HFFc6 (cell line): Measurements from ENCODE around the gene BTN3A1. TPM values are rescaled to one million over a fixed set of nuclear protein-coding genes. Genes with fewer than 3 reads are reported as not detected.
"Not testable (repeated sequence)": the region's sequence is repeated elsewhere in the genome, so short reads cannot be mapped to it uniquely, and the experiment has no call there.

ENCODE experiments used
- DNase-seq: peaks from one replicate; pipeline ENCODE4 v3.0.0-alpha.2; 2018
- H3K27ac Mint-ChIP-seq: 2 replicates; pipeline ENCODE4 v1.8.0; 2020; ENCODE audit warnings: mild to moderate bottlenecking, mixed read lengths
- H3K27me3 Mint-ChIP-seq: 2 replicates; pipeline ENCODE4 v1.8.0; 2021; ENCODE audit warnings: mild to moderate bottlenecking, moderate library complexity, mixed read lengths; ENCODE audit not compliant: insufficient read depth
- H3K36me3 Mint-ChIP-seq: 2 replicates; pipeline ENCODE4 v1.8.0; 2021; ENCODE audit warnings: low read depth, mixed read lengths
- H3K4me1 Mint-ChIP-seq: 2 replicates; pipeline ENCODE4 v1.8.0; 2020; ENCODE audit warnings: low read depth, mixed read lengths
- H3K4me3 Mint-ChIP-seq: 2 replicates; pipeline ENCODE4 v1.8.0; 2020; ENCODE audit warnings: mild to moderate bottlenecking, moderate library complexity, mixed read lengths
- H3K9me3 Mint-ChIP-seq: 2 replicates; pipeline ENCODE4 v1.8.0; 2020; ENCODE audit warnings: mild to moderate bottlenecking, mixed read lengths
- CTCF ChIP-seq: fragments of 200-600 bp; sonication (generic); IDR thresholded peaks from 2 replicates; pipeline ENCODE4 v1.5.0; 2021; ENCODE audit warnings: antibody characterized with exemption, mild to moderate bottlenecking
- total RNA-seq, 6 experiments: library from RNA; stranded (reverse); fragmentation: NEBNext Ultra II Directional; extraction: Animal tissue kit (Norgen Biotek cat#: 25700); gene quantifications; 2 replicates in 1 of 6; 3 replicates in 5 of 6; pipeline ENCODE4 v1.2.3, GENCODE V29; 2021

Gene BTN3A1
- total RNA-seq, 6 experiments from 2014 or later: 10.3 to 16.2 (median 13.8) TPM

- H3K36me3 Mint-ChIP-seq: peaks cover 12% of the 10 kb centered on the region; the same call in 1 of the 2 replicates
- H3K27ac Mint-ChIP-seq: no peak overlapping the region
- H3K9me3 Mint-ChIP-seq: peaks cover 14% of the 10 kb centered on the region
- no peaks in the 10 kb centered on the region; the same call in 1 of the 2 replicates for H3K27me3 Mint-ChIP-seq
- no peak for DNase-seq
- H3K4me3 Mint-ChIP-seq: no peak overlapping the region
- peaks cover 34% of the 10 kb centered on the region for H3K4me1 Mint-ChIP-seq
- TF ChIP-seq CTCF: no peak
These were observed 13.1 kb downstream of the BTN3A1 start for GRCh38 chr6:26415036-26415614.

- Mint-ChIP-seq H3K9me3 (peaks cover 14% of the 10 kb centered on the region), H3K4me3 (no peak overlapping the region), H3K4me1 (peaks cover 30% of the 10 kb centered on the region), H3K27me3 (no peaks in the 10 kb centered on the region; the same call in 1 of the 2 replicates), H3K27ac (no peak overlapping the region), H3K36me3 (peaks cover 12% of the 10 kb centered on the region; the same call in 1 of the 2 replicates)
- TF ChIP-seq CTCF: no peak
- DNase-seq: no peak
These were observed 13.7 kb downstream of the BTN3A1 start for GRCh38 chr6:26415791-26416190.

- no peak overlapping the region for H3K4me3 Mint-ChIP-seq
- H3K36me3 Mint-ChIP-seq: peaks cover 12% of the 10 kb centered on the region; the same call in 1 of the 2 replicates
- H3K9me3 Mint-ChIP-seq: peaks cover 14% of the 10 kb centered on the region
- no peak overlapping the region for H3K27ac Mint-ChIP-seq
- no peak for TF ChIP-seq CTCF
- peaks cover 25% of the 10 kb centered on the region for H3K4me1 Mint-ChIP-seq
- no peaks in the 10 kb centered on the region; the same call in 1 of the 2 replicates for H3K27me3 Mint-ChIP-seq
- DNase-seq: no peak
These were observed 14.2 kb downstream of the BTN3A1 start for GRCh38 chr6:26416288-26416687.

GRCh38 chr6:26418077-26418476, 16.0 kb downstream of the BTN3A1 start:
- Mint-ChIP-seq H3K36me3 (peaks cover 16% of the 10 kb centered on the region), H3K4me1 (peaks cover 25% of the 10 kb centered on the region), H3K9me3 (peaks cover 14% of the 10 kb centered on the region)
- DNase-seq, H3K27ac Mint-ChIP-seq, H3K27me3 Mint-ChIP-seq, H3K4me3 Mint-ChIP-seq: not testable (repeated sequence)

- H3K4me3 Mint-ChIP-seq, H3K27me3 Mint-ChIP-seq, H3K27ac Mint-ChIP-seq, DNase-seq: not testable (repeated sequence)
- peaks cover 32% of the 10 kb centered on the region for H3K4me1 Mint-ChIP-seq
- peaks cover 16% of the 10 kb centered on the region for H3K36me3 Mint-ChIP-seq
- H3K9me3 Mint-ChIP-seq: peaks cover 14% of the 10 kb centered on the region
These were observed 16.7 kb downstream of the BTN3A1 start for GRCh38 chr6:26418795-26419194.

- H3K9me3 Mint-ChIP-seq: peaks cover 14% of the 10 kb centered on the region
These were observed 18.7 kb downstream of the BTN3A1 start for GRCh38 chr6:26420688-26421171.

More at GRCh38 chr6:26420688-26421171, 18.7 kb downstream of the BTN3A1 start:
- H3K27me3 Mint-ChIP-seq: no peaks in the 10 kb centered on the region; the same call in 1 of the 2 replicates
- no peak overlapping the region for H3K4me3 Mint-ChIP-seq
- no peak overlapping the region for H3K27ac Mint-ChIP-seq
- peaks cover 30% of the 10 kb centered on the region for H3K36me3 Mint-ChIP-seq
- peak; percentile 72 for TF ChIP-seq CTCF
- peaks cover 45% of the 10 kb centered on the region for H3K4me1 Mint-ChIP-seq
- DNase-seq: peak; percentile 55
